H9 (cell line): ENCODE measurements around the gene KIF26B. TPM values are rescaled to one million over a fixed set of nuclear protein-coding genes. Genes with fewer than 3 reads are reported as not detected.

Experiments used
- DNase-seq: peaks from one replicate; pipeline ENCODE4 v3.0.0-alpha.2; 2017
- H2AFZ ChIP-seq: one replicate; pipeline ENCODE4 v1.6.1; 2013; ENCODE audit warnings: mild to moderate bottlenecking, low read length, control low read depth, moderate library complexity
- H2AK5ac ChIP-seq: 2 replicates; pipeline ENCODE4 v1.6.1; 2013; ENCODE audit warnings: low read length, control low read depth, mixed read lengths; ENCODE audit not compliant: insufficient read length
- H2BK120ac ChIP-seq: one replicate; pipeline ENCODE4 v1.6.1; 2013; ENCODE audit warnings: low read depth, mild to moderate bottlenecking, low read length, control low read depth, inconsistent platforms; ENCODE audit not compliant: poor library complexity, severe bottlenecking
- H2BK12ac ChIP-seq: 2 replicates; pipeline ENCODE4 v1.6.1; 2013; ENCODE audit warnings: low read length, control low read depth, mixed read lengths, low read depth; ENCODE audit not compliant: insufficient read length
- H2BK15ac ChIP-seq: 2 replicates; pipeline ENCODE4 v1.6.1; 2013; ENCODE audit warnings: low read depth, low read length, control low read depth
- H2BK20ac ChIP-seq: one replicate; pipeline ENCODE4 v1.6.1; 2013; ENCODE audit warnings: low read depth, mild to moderate bottlenecking, low read length, control low read depth, inconsistent platforms; ENCODE audit not compliant: poor library complexity, severe bottlenecking
- H2BK5ac ChIP-seq: 2 replicates; pipeline ENCODE4 v1.6.1; 2013; ENCODE audit warnings: low read length, control low read depth, mixed read lengths; ENCODE audit not compliant: insufficient read length
- H3K14ac ChIP-seq: 2 replicates; pipeline ENCODE4 v1.6.1; 2013; ENCODE audit warnings: low read length, control low read depth; ENCODE audit not compliant: insufficient read depth
- H3K18ac ChIP-seq: 2 replicates; pipeline ENCODE4 v1.6.1; 2013; ENCODE audit warnings: low read depth, mild to moderate bottlenecking, mixed read lengths, low read length, control low read depth; ENCODE audit not compliant: insufficient read length
- H3K23ac ChIP-seq: 2 replicates; pipeline ENCODE4 v1.6.1; 2013; ENCODE audit warnings: low read length, control low read depth, mixed read lengths, low read depth; ENCODE audit not compliant: insufficient read length
- H3K23me2 ChIP-seq: 2 replicates; pipeline ENCODE4 v1.6.1; 2013; ENCODE audit warnings: low read depth, mild to moderate bottlenecking, mixed read lengths, low read length, control low read depth; ENCODE audit not compliant: insufficient read length, poor library complexity, severe bottlenecking
- H3K27ac ChIP-seq: 2 replicates; pipeline ENCODE4 v1.5.1; 2013; ENCODE audit warnings: low read length, control low read depth, mixed read lengths, low read depth; ENCODE audit not compliant: insufficient read length
- H3K27me3 ChIP-seq: 2 replicates; pipeline ENCODE4 v1.6.1; 2013; ENCODE audit warnings: low read length, control low read depth, inconsistent platforms; ENCODE audit not compliant: insufficient read depth
- H3K4ac ChIP-seq: 2 replicates; pipeline ENCODE4 v1.6.1; 2013; ENCODE audit warnings: low read depth, mild to moderate bottlenecking, control low read depth, inconsistent platforms, low read length, moderate library complexity
- H3K4me1 ChIP-seq: 2 replicates; pipeline ENCODE4 v1.6.1; 2013; ENCODE audit warnings: low read length, control low read depth, inconsistent platforms; ENCODE audit not compliant: insufficient read depth
- H3K4me2 ChIP-seq: 2 replicates; pipeline ENCODE4 v1.6.1; 2013; ENCODE audit warnings: low read length, control low read depth, mixed read lengths; ENCODE audit not compliant: insufficient read length, insufficient read depth
- H3K56ac ChIP-seq: 2 replicates; pipeline ENCODE4 v1.6.1; 2013; ENCODE audit warnings: low read depth, mild to moderate bottlenecking, mixed read lengths, low read length, control low read depth; ENCODE audit not compliant: insufficient read length
- H3K79me1 ChIP-seq: 2 replicates; pipeline ENCODE4 v1.6.1; 2013; ENCODE audit warnings: low read depth, mild to moderate bottlenecking, moderate library complexity, low read length, control low read depth, inconsistent platforms; ENCODE audit not compliant: insufficient read depth, poor library complexity, severe bottlenecking
- H3K79me2 ChIP-seq: 2 replicates; pipeline ENCODE4 v1.6.1; 2013; ENCODE audit warnings: low read length, control low read depth, inconsistent platforms; ENCODE audit not compliant: insufficient read depth
- H3K9ac ChIP-seq: 2 replicates; pipeline ENCODE4 v1.6.1; 2013; ENCODE audit warnings: low read length, control low read depth, mixed read lengths; ENCODE audit not compliant: insufficient read length; ENCODE audit errors: extremely low read depth
- H3K9me3 ChIP-seq: one replicate; pipeline ENCODE4 v1.6.1; 2013; ENCODE audit warnings: low read depth, low read length, inconsistent platforms; ENCODE audit not compliant: control insufficient read depth
- H3T11ph ChIP-seq: one replicate; pipeline ENCODE4 v1.6.1; 2013; ENCODE audit warnings: mild to moderate bottlenecking, low read length, control low read depth, inconsistent platforms
- H4K20me1 ChIP-seq: one replicate; pipeline ENCODE4 v1.6.1; 2013; ENCODE audit not compliant: control insufficient read depth, insufficient read length, insufficient read depth
- H4K5ac ChIP-seq: 2 replicates; pipeline ENCODE4 v1.6.1; 2013; ENCODE audit warnings: low read depth, mild to moderate bottlenecking, mixed read lengths, low read length, control low read depth; ENCODE audit not compliant: insufficient read length
- H4K8ac ChIP-seq: replicated peaks from 2 replicates; pipeline ENCODE4 v1.6.1; 2013; ENCODE audit warnings: low read length, control low read depth, mixed read lengths, low read depth; ENCODE audit not compliant: insufficient read length
- H4K91ac ChIP-seq: 2 replicates; pipeline ENCODE4 v1.6.1; 2013; ENCODE audit warnings: low read depth, mild to moderate bottlenecking, moderate library complexity, mixed read lengths, low read length, control low read depth; ENCODE audit not compliant: insufficient read length
- H3K27ac Mint-ChIP-seq, 3 experiments: 2 replicates in 2 of 3; 3 replicates in 1 of 3; pipeline ENCODE4 v1.8.0; 2020 to 2021; ENCODE audit warnings: mixed read lengths in 3 of 3, mild to moderate bottlenecking in 1 of 3, moderate library complexity in 1 of 3
- H3K27me3 Mint-ChIP-seq: 2 replicates; pipeline ENCODE4 v1.8.0; 2021; ENCODE audit warnings: low read depth, mild to moderate bottlenecking, moderate library complexity, mixed read lengths
- H3K36me3 Mint-ChIP-seq, 3 experiments: 2 replicates in 2 of 3; 3 replicates in 1 of 3; pipeline ENCODE4 v1.8.0; 2020 to 2021; ENCODE audit warnings: low read depth in 3 of 3, mixed read lengths in 3 of 3; ENCODE audit not compliant: insufficient read depth in 1 of 3
- H3K4me1 Mint-ChIP-seq, 2 experiments: 2 replicates each; pipeline ENCODE4 v1.8.0; 2020; ENCODE audit warnings: mixed read lengths in 2 of 2
- H3K4me3 Mint-ChIP-seq, 2 experiments: 2 replicates in 1 of 2; 3 replicates in 1 of 2; pipeline ENCODE4 v1.8.0; 2020 to 2021; ENCODE audit warnings: mild to moderate bottlenecking in 2 of 2, mixed read lengths in 2 of 2, moderate library complexity in 1 of 2
- H3K9me3 Mint-ChIP-seq, 2 experiments: 2 replicates in 1 of 2; 3 replicates in 1 of 2; pipeline ENCODE4 v1.8.0; 2020; ENCODE audit warnings: mild to moderate bottlenecking in 2 of 2, mixed read lengths in 2 of 2, moderate library complexity in 1 of 2
- CTCF ChIP-seq: fragments of 200-600 bp; sonication (generic); conservative IDR thresholded peaks from 3 replicates; pipeline ENCODE4 v1.8.0; 2021; ENCODE audit warnings: antibody characterized with exemption, mild to moderate bottlenecking
- WGBS: extraction: QIAGEN DNeasy Blood & Tissue Kit; methylation state at CpG from one replicate; pipeline ENCODE4 v1.1.7; 2013; ENCODE audit warnings: missing lambda C conversion rate, low lambda C conversion rate, mixed read lengths; ENCODE audit not compliant: insufficient read length; ENCODE audit errors: extremely low coverage; 5-methylcytosine and 5-hydroxymethylcytosine counted together
- total RNA-seq: library from RNA; stranded (reverse); gene quantifications from 2 replicates; pipeline ENCODE4 v1.2.1, GENCODE V29; 2021

KIF26B gene
- total RNA-seq, 1 experiment from 2014 or later = 0.13 TPM

GRCh38 chr1:245571815-245572294 lies 417.1 kb downstream of the KIF26B start:
- Histone ChIP-seq H4K5ac (no peak overlapping the region), H3K18ac (no peak overlapping the region), H2BK5ac (no peak overlapping the region), H3K4me1 (no peaks in the 10 kb centered on the region), H3K23ac (no peak overlapping the region), H3K79me1 (no peaks in the 10 kb centered on the region), H3K14ac (no peak overlapping the region), H3K9ac (no peak overlapping the region), H3T11ph (no peak overlapping the region), H3K4ac (no peak overlapping the region), H3K79me2 (no peaks in the 10 kb centered on the region), H3K27ac (no peak overlapping the region), H3K4me2 (no peak overlapping the region), H2AFZ (no peak overlapping the region), H3K56ac (no peak overlapping the region), H2BK120ac (no peak overlapping the region), H3K23me2 (no peaks in the 10 kb centered on the region), H2BK15ac (no peak overlapping the region), H4K20me1 (no peaks in the 10 kb centered on the region), H2BK12ac (no peak overlapping the region), H3K27me3 (no peaks in the 10 kb centered on the region), H3K9me3 (no peaks in the 10 kb centered on the region), H4K91ac (no peak overlapping the region), H4K8ac (no peak overlapping the region), H2BK20ac (no peak overlapping the region), H2AK5ac (no peak overlapping the region)
- WGBS = no CpG with 5 or more reads among the region's 11 CpGs
- DNase-seq = no peak
- Mint-ChIP-seq H3K4me3 (no peak overlapping the region), H3K36me3 (no peaks in the 10 kb centered on the region), H3K4me1 (peaks cover 0 to 4% of the 10 kb centered on the region in 2 experiments; a peak in 1 of 4 replicates), H3K27me3 (no peaks in the 10 kb centered on the region), H3K9me3 (no peaks in the 10 kb centered on the region; a peak in 1 of 5 replicates), H3K27ac (peak overlapping the region in 1 of 3 experiments; percentile 52; a peak in 1 of 7 replicates)
- TF ChIP-seq CTCF = no peak
